HL-60/S4 treated with retinoic acid at 250 ng/mL for 4 days and 3 days (cell line): ENCODE data around the gene ANO1.

Source experiments
- in situ Hi-C: fragments of 300-500 bp; cut with MboI; formaldehyde crosslinking; loops from 2 replicates; pipeline ENCODE4 v1.7.0; 2022; ENCODE audit warnings: low sequenced_read_pairs

The ANO1 gene

DNA sequence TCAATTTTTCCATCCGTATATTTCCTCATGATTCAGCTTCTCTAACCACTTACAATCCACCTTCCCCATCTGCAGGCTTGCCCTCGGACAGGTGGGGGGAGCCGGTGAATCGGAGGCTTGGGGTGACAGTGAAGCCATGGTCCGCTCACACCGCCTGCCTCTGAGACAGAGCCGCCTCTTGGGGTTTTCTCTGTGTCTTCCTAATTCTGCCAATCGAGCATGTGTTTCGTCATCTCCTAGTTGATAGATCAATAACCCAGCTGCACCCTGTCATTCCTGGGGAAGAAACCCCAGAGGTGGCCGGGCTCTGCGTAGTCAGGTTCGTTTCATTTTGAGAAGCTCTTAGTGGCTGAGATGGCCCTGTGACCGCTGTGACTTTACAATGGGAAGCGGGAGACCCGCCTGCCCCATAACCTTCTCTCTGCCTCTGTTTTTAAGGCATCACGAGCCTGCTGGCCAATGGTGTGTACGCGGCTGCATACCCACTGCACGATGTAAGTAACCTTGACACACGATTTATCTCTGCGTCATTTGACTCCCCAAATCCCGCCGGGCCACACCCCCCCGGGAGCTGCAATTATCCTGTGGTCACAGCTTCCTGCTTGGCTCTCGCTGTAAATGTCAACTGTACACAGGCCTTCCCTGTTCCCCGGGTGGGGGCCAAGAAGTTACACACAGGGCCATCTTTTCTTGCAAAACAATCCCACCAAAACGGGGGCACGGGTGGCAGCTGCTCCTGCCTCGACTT, 33.3 kb downstream of the ANO1 start:
- in situ Hi-C loops = no loop called here

DNA sequence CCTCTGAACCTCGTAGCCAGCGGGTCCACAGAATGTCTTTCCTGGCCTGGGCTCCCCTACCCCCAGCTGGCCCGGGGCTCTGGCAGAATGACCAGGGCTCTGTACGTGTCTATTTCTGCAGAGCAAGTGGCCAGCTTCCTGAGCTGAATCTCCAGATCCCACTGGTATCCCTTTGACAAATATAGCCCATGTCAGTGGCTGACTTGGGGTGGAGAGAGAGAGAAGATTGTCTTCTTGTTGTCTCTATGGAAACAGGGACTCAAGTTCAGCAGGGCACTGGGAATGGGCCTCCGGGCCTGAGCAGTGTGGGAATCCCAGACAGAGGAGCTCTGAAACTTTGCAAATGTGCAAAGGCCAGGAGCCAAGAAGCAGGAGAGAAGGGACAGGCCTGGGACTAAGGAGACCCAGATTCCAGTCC, 33.9 kb downstream of the ANO1 start:
- in situ Hi-C loops = no loop called here

DNA sequence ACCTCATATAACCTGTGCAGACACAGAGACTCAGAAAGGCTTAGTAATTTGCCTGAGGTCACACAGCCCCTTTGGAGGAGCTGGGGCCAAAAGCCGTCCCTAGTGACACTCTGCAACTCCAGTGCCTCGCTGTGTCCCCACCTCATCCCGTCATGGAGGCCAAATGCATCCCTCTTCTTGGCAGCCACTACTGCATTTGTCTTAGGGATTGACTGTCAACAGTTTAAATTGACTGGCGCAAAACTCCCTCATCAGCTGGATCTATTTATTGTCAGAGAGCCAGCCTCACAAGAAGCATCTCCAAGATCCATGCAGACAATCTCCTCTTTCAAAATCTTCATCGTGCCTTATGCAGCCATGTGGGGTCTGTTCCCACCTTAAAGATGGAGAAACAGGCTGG, 35.7 kb downstream of the ANO1 start:
- in situ Hi-C loops = no loop called here

DNA sequence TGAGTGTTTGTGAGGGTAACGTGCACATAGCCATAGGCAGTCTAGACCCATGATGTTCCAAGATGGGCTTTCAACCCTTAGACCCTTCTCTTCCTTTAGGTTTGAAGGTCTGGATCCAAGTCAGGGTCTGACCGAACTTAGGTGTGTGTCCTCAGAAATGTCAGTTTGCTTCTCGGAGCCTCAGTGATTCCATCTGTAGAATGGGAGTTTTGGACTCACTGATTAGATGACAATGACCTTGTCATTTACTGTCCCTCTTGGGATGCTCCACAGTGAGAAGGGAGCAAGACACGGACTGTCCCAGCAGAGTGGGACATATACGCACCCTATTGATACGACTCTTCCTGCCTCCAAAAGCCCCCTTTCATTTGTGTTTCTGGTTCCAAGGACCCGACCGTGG, 37.7 kb downstream of the ANO1 start:
- in situ Hi-C loops = no loop called here

DNA sequence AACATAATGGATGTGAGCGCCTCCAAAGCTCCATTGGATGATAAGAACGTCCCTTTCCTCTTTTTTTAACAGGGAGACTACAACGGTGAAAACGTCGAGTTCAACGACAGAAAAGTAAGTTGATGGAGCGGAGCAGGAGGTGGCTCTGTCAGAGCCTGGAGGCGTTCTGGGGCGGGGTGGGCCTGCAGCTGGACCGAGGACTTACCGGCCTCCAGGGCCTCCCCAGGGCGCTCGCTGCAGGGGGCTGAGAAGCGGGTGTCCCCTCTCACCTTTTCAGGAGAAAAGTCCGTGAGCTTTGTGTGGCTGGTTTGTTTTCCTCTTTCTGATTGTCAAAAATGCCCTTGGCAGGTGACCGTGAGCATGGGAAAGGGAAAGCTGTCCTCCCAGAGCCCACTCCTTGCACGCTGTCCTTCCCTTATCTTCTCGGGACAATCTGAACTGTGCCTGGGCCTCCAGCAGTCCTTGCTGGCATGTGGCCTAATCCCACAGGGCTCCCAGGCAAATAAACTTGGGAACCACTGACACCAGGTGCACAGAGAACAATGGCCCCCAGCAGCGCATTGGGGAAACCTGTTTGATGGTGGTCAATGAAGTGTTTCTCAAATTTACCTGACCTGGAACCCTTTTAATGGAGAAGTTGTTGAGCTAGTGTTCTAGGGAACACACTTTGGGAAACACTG, 38.4 kb downstream of the ANO1 start:
- in situ Hi-C loops = no loop called here

DNA sequence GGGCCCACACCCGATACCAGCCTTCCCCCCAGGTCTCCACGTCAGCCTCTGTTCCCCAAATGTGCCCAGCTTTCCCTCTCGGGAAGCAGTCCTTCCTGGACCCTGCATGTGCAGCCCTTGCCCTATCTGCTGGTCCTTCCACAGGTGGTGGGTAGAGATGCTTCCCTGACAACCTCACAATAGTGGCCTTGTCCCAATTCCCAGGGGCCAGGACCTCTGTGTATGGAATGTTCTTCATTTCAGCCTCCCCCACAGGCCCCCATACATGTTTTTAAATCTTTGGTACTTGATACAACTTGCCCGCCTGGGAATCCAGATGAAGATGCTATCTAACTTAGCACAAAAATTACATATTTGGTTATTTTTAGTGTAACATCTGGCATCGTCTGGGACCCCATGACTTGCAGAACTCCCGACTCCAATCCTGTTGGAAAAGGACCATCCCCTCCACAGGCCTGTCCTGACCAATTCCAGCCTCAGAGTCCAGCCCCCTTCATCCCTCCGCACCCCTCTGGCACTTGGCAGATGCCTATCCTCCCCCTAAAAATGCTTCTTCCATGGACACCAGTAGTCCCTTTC, 39.5 kb downstream of the ANO1 start:
- in situ Hi-C loops = no loop called here

DNA sequence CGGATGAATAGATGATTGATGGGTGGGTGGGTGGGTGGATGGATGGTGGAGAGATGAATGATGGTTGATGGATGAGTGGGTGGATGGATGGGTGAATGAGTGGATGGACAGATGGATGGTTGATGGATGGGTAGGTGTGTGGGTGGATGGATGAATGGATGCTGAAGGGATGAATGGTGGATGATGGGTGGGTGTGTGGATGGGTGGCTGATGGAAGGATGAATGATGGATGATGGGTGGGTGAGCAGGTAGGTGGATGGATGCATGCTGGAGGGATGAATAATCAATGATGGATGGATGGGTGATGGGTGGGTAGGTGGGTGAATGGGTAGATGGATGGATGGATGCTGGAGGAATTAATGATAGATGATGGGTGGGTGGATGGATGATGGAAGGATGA, 40.5 kb downstream of the ANO1 start:
- in situ Hi-C loops = no loop called here

DNA sequence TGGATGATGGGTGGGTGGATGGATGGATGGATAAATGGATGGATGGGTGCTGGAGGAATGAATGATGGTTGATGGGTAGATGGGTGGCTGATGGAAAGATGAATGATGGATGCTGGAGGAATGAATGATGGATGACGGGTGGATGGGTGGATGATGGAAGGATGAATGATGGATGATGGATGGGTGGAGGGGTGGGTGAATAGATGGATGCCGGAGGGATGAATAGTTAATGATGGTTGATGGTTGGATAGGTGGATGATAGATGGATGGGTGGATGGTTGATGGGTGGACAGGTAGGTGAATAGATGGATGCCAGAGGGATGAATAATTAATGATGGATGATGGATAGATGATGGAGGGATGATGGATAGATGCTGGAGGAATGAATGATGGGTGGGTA, 41.4 kb downstream of the ANO1 start:
- in situ Hi-C loops = no loop called here

DNA sequence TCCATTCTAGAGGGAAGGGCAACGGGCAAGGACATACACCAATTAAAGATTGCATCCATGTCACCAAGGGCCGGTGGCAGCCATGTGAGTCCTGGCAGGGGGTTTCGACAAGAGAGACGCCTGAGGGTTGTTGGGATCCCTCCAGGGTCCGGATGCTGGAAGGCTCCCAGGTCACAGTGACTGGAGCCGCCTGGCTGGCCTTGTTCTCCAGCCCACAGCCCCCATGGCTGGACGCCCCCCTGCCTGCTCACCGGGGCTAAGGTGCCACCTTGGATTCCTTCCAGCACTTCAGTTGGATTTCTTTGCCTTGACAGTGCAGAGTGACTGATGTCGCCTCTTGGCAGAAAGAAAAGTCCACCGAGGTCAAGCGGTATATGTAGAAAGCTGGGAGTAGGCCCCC, 42.6 kb downstream of the ANO1 start:
- in situ Hi-C loops = no loop called here

DNA sequence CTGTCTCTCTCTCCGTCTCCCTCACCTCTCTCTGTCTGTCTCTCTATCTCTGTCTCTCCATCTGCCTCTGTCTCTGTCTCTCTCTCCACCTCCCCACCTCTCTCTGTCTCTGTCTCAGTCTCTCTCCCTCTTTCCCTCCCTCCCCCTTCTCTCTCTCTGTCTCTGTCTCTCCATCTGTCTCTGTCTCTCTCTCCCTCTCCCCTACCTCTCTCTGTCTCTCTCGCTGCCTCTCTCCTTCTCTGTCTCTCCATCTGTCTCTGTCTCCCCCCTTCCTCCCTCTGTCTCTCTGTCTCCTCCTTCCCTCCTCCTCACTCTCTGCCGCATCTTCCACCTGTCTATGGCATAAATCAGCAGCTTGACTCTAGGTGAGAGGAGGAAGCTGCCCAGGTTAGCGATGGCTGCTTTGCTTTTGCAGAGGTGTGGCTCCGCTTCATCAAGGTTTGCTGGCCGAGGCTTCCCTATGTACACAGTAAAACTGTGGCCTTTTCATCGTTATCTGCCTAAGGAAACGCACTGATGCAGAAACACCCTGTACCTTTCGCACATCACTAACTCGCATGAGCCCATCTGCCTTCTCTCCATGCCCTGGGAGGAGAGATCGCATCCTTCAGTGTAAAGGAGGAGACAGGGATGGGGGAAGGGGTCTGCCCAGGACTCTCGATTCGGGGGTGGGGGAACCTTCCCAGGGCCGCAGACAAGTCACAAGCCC, 44.5 kb downstream of the ANO1 start:
- in situ Hi-C loops = no loop called here

DNA sequence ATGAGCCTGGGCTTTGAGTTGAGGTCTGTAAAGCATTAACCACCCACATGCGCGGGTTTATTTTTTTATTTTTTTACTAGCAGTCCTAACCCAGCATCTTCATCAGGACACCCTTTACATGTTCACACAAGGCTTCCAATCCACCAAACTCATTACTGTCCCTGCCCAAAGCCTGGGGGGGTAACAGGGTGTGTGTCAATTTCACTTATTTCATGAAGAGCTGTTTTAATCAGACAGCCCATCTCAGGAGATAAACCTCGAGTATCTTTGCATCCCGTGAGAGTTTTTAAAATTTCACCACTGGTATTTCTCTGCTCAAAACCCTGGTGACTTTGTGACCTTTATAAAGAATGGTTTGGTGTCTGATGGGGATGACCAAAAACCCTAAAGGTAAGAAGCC, 45.6 kb downstream of the ANO1 start:
- in situ Hi-C loops = no loop called here

DNA sequence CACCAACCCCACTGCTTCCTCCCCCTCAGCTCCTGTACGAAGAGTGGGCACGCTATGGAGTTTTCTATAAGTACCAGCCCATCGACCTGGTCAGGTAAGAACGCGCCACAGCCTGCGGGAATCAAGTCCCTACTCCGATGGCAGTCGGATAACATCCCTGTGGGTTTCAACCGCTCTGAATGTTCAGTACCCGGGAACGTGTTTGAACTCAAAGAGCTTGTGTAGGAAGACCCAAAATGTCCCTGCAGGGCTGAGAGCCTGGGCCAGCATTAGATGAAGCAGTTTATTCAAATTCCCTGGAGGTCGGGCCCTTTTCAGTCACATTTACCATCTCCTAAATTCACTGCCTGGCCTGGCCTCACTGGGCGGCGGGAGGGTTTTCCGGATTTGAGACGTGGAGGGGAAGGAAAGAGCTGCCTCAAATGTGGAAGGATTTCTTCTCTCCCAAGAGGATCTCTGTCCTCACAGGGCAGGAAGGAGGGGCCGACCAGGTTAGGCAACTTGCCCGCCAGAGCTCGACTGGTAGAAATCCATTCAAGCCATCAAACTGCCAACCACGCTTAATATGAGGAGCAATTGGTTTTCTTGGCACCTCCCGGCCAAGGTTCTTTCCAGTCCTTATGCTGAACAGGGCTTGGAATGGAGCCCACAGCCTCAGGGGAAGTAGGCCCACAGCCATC, 46.3 kb downstream of the ANO1 start:
- in situ Hi-C loops = no loop called here

DNA sequence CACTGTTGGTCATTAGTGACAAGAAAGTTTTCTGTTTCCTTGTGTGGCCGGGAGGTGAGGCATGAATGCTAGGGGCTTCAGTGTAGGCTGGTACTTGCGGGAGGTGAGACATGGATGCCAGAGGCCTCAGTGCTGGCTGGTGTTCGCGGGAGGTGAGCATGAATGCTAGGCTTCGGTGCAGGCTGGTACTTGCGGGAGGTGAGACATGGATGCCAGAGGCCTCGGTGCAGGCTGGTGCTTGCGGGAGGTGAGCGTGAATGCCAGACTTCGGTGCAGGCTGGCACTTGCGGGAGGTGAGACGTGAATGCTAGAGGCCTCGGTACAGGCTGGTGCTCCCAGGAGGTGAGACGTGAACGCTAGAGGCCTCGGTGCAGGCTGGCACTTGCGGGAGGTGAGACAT, 48.4 kb downstream of the ANO1 start:
- in situ Hi-C loops = no loop called here

DNA sequence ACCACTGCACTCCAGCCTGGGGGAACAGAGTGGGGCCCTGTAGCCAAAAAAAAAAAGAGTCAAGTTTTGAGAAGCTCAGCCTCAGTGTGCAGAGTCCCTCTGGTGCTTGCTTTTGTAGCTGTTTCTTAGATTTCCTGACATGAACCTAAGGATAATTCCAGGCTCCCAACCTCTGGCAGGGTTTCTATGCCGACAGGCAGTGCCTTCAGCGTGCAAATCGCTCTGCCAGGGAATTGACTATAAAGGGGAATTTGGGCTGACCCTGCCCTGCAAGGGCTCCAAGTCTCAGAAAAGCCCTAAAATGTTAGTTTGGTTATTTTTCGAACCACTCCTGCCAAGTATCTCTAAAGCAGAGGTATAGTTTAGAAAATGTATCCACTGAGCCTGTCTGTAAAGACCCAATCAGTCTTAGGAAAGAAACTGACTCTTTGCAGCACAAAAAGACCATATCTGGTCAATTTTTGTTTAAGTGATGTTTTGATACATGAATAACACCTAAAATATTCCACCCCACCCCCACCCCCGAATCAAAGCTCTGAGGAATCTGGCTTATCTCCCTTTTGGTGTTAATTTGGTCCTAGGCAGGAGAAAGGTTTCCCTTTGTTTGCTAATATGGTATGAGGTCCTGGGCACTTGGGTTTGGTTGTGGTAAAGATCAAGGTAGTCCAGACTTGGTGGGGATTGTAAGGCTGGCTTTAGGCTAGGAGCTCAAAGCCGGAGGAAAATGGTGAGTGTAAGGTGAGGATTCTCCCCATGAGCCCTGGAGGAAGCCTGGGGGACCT, 49.7 kb downstream of the ANO1 start:
- in situ Hi-C loops = no loop called here

DNA sequence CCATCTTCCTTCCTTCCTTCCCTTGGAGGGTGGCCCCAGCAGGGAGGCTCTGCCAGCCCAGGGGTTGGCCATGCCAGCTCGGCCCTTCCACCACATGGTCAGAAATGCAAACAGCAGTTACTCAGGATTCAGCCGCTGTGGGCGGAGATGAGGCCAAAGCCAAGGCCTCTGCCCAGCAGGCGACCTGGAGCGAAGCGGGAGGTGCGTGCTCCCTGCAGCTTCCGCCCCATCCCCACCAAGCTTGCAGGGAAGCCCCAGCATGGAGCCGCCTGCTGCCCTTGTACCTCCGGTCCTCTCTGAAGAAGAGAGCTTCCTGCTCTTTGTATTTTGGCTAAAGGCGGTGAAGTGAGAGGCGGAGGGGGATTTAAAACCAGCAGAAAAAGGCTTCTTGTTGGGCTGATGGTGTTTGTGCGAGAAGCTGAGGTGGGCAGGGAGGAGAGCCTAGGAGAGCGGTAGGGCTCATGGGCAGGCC, 50.4 kb downstream of the ANO1 start:
- in situ Hi-C loops = no loop called here

DNA sequence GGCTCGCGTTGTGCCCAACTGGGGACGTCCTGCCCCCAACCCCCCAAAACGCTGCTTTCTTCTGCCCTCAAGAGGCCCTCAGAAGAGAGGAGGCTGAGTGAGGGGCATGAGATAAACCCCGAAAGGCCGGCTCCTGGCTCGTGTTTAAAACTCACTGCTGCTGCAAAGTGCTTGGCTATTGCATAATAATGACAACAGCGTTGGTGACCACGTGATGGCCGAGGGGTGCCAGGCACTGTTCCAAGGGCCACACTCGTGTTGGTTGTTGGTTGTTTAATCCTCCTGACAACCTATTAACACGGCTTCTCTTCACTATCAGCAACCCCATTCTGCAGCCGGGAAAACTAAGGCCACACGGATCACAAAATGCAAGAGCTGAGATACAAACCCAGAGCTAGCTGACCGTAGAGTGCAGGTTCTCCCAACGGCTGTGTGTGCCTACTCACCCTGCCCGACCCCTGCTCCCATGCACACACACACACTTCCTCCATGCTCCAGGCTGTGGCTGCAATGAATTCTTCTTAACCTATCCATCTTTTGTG, 51.0 kb downstream of the ANO1 start:
- in situ Hi-C loops = no loop called here

DNA sequence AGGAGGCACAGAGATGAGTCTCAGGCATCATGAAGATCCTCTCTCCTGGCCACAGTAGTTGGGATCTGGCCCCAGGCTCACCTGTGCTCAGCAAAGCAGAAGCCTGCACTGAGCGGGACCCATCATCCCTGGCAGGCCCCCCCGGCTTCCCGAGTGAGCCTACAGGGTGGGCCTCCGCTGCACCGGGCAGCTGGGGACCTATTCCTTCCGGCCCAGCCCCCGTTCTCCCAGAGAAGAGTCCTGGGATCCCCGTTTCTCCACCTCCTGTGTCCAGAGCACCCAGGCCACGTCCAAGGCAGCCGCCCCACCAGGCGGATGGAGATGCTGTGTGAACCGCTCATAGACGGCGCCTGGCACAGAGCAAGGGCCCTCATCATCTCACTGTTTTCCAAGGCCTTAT, 52.5 kb downstream of the ANO1 start:
- in situ Hi-C loops = no loop called here

DNA sequence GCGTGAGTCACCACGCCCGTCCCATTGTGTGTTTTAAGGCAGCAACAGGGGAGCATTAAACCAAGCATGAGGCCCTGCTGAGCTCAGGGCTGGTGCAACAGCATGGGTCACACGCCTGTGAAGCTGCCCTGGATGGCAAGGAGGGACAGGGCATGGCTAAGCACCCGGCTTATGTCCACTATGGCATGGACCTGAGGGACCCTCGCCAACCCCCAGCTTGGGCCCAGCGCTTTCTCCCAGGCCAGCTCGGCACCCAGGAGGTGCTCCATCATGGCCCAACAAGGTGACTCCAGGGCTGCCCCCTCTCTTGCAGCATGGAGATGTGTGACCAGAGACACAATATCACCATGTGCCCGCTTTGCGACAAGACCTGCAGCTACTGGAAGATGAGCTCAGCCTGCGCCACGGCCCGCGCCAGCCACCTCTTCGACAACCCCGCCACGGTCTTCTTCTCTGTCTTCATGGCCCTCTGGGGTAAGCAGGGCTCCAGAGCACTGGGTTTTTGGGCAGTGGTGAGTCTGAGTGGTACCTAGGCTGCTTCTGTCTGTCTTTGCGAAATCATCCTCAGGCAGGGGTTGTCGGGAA, 53.6 kb downstream of the ANO1 start:
- in situ Hi-C loops = no loop called here

DNA sequence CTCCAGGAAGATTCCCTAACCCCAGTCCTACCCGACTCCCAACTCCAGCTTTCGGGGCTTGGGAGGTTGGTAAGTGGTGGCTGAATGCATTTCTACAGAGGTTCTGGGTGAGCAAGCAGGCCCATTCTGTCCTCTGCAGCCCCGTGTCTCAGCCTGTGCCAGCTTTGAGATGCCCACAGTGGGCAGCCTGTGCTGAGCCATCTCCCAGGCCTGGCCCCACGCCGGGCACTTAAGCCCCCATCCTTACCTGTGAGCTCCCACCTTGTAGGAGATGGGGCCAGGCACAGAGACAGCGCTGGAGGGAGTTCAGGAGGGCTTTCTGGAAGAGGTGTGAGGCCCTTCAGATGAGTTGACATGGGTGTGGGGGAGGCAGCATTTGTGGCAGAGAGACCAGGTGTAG, 54.5 kb downstream of the ANO1 start:
- in situ Hi-C loops = no loop called here
